ENCODE data around the gene MBTPS2. TPM values are rescaled to one million over a fixed set of nuclear protein-coding genes. Genes with fewer than 3 reads are reported as not detected.

The MBTPS2 gene
- total and polyA plus RNA-seq, 3 experiments from 2014 or later: 5.4 to 8.8 (median 8.3) TPM

DNA sequence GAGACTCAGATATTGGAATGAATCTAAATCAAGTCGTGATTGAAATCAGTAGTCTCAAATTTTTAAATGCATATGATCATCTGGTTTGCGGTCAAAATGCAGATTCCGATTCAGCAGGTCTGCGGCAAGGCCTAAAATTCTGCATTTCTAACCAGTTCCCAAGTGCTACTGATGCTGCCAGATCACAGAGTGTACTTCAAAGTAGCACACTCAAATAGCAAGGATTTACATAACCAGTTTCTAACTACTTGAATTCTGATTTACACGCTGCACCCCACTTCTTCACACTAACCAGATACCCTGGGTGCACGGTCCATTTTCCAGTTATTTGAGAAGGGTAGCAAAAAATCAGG, 752 bp downstream of the MBTPS2 start:
- peak overlapping the region; percentile 61 for H3K27ac ChIP-seq (ENCODE audit: low read depth, low read length)
- H3K27ac Mint-ChIP-seq: peak overlapping the region in 7 of 8 donors; percentile 5 to 92 (median 81)
- no peaks in the 10 kb centered on the region for H3K4me1 ChIP-seq (ENCODE audit: insufficient read depth, low read length)
- H3K36me3 Mint-ChIP-seq: peaks cover 0 to 8% (median 2%) of the 10 kb centered on the region in 3 donors
- peaks cover 0 to 9% of the 10 kb centered on the region in 2 donors for H3K27me3 Mint-ChIP-seq
- H3K4me3 ChIP-seq (ENCODE audit: low read length): peak overlapping the region; percentile 69
- H3K9me3 Mint-ChIP-seq: no peaks in the 10 kb centered on the region
- H3K9me3 ChIP-seq (ENCODE audit: low read length): no peaks in the 10 kb centered on the region
- no peaks in the 10 kb centered on the region for H3K36me3 ChIP-seq (ENCODE audit: insufficient read depth, low read length)
- POLR2A ChIA-PET: no interaction called here
- H3K27me3 ChIP-seq (ENCODE audit: insufficient read depth, low read length, poor library complexity, severe bottlenecking): no peaks in the 10 kb centered on the region
- H3K4me3 Mint-ChIP-seq: peak overlapping the region; percentile 88 to 100 (median 92)
- CTCF ChIA-PET: no interaction called here
- DNase-seq: peak in 1 of 5 donors; percentile 4
- peaks cover 12 to 15% (median 14%) of the 10 kb centered on the region in 3 donors for H3K4me1 Mint-ChIP-seq

GRCh38 chrX:21843179-21843578, 3.8 kb downstream of the MBTPS2 start:
- H3K9me3 ChIP-seq (ENCODE audit: low read length): no peaks in the 10 kb centered on the region
- H3K4me3 ChIP-seq (ENCODE audit: low read length): no peak overlapping the region
- no peaks in the 10 kb centered on the region for H3K36me3 ChIP-seq (ENCODE audit: insufficient read depth, low read length)
- H3K4me1 ChIP-seq (ENCODE audit: insufficient read depth, low read length): no peaks in the 10 kb centered on the region
- no peak for DNase-seq
- no peaks in the 10 kb centered on the region for H3K27me3 ChIP-seq (ENCODE audit: insufficient read depth, low read length, poor library complexity, severe bottlenecking)
- H3K27ac ChIP-seq (ENCODE audit: low read depth, low read length): no peak overlapping the region
- Mint-ChIP-seq H3K27me3 (no peaks in the 10 kb centered on the region), H3K36me3 (peaks cover 0 to 27% (median 7%) of the 10 kb centered on the region in 3 donors), H3K9me3 (no peaks in the 10 kb centered on the region), H3K4me3 (no peak overlapping the region), H3K27ac (no peak overlapping the region), H3K4me1 (peaks cover 12 to 15% (median 14%) of the 10 kb centered on the region in 3 donors)
- POLR2A ChIA-PET: no interaction called here
- CTCF ChIA-PET: no interaction called here

- Histone ChIP-seq H3K4me1 (ENCODE audit: insufficient read depth, low read length) (no peaks in the 10 kb centered on the region), H3K27ac (ENCODE audit: low read depth, low read length) (no peak overlapping the region), H3K9me3 (ENCODE audit: low read length) (no peaks in the 10 kb centered on the region), H3K4me3 (ENCODE audit: low read length) (no peak overlapping the region), H3K36me3 (ENCODE audit: insufficient read depth, low read length) (no peaks in the 10 kb centered on the region), H3K27me3 (ENCODE audit: insufficient read depth, low read length, poor library complexity, severe bottlenecking) (no peaks in the 10 kb centered on the region)
- no peaks in the 10 kb centered on the region for H3K9me3 Mint-ChIP-seq
- peak overlapping the region in 1 of 7 donors; percentile 4 for H3K4me3 Mint-ChIP-seq
- H3K27me3 Mint-ChIP-seq: no peaks in the 10 kb centered on the region
- ChIA-PET CTCF (no interaction called here), POLR2A (no interaction called here)
- no peak overlapping the region for H3K27ac Mint-ChIP-seq
- peaks cover 0 to 30% (median 7%) of the 10 kb centered on the region in 3 donors for H3K36me3 Mint-ChIP-seq
- no peak for DNase-seq
- peaks cover 7 to 13% (median 8%) of the 10 kb centered on the region in 3 donors for H3K4me1 Mint-ChIP-seq
These were observed 5.7 kb downstream of the MBTPS2 start for GRCh38 chrX:21845096-21845495.

GRCh38 chrX:21847342-21847741, 7.9 kb downstream of the MBTPS2 start:
- Mint-ChIP-seq H3K27ac (no peak overlapping the region), H3K4me1 (no peaks in the 10 kb centered on the region), H3K36me3 (peaks cover 0 to 41% (median 7%) of the 10 kb centered on the region in 3 donors), H3K4me3 (no peak overlapping the region), H3K27me3 (no peaks in the 10 kb centered on the region), H3K9me3 (no peaks in the 10 kb centered on the region)
- no peaks in the 10 kb centered on the region for H3K27me3 ChIP-seq (ENCODE audit: insufficient read depth, low read length, poor library complexity, severe bottlenecking)
- no peak overlapping the region for H3K4me3 ChIP-seq (ENCODE audit: low read length)
- CTCF ChIA-PET: no interaction called here
- no peak overlapping the region for H3K27ac ChIP-seq (ENCODE audit: low read depth, low read length)
- H3K4me1 ChIP-seq (ENCODE audit: insufficient read depth, low read length): no peaks in the 10 kb centered on the region
- H3K36me3 ChIP-seq (ENCODE audit: insufficient read depth, low read length): no peaks in the 10 kb centered on the region
- DNase-seq: no peak
- no peaks in the 10 kb centered on the region for H3K9me3 ChIP-seq (ENCODE audit: low read length)
- POLR2A ChIA-PET: no interaction called here

- H3K27ac ChIP-seq (ENCODE audit: low read depth, low read length): no peak overlapping the region
- Mint-ChIP-seq H3K27me3 (no peaks in the 10 kb centered on the region), H3K4me3 (no peak overlapping the region), H3K4me1 (no peaks in the 10 kb centered on the region), H3K9me3 (peaks cover 0 to 2% (median 0%) of the 10 kb centered on the region in 5 donors), H3K36me3 (peaks cover 0 to 44% (median 0%) of the 10 kb centered on the region in 3 donors), H3K27ac (no peak overlapping the region)
- no peak for DNase-seq
- H3K9me3 ChIP-seq (ENCODE audit: low read length): no peaks in the 10 kb centered on the region
- H3K27me3 ChIP-seq (ENCODE audit: insufficient read depth, low read length, poor library complexity, severe bottlenecking): no peaks in the 10 kb centered on the region
- H3K4me3 ChIP-seq (ENCODE audit: low read length): no peak overlapping the region
- no peaks in the 10 kb centered on the region for H3K4me1 ChIP-seq (ENCODE audit: insufficient read depth, low read length)
- CTCF ChIA-PET: no interaction called here
- POLR2A ChIA-PET: no interaction called here
- H3K36me3 ChIP-seq (ENCODE audit: insufficient read depth, low read length): no peaks in the 10 kb centered on the region
These were observed 14.2 kb downstream of the MBTPS2 start for GRCh38 chrX:21853578-21853977.

GRCh38 chrX:21855937-21856415, 16.6 kb downstream of the MBTPS2 start, which contains the start of gene YY2:
TSS of gene YY2 (plus strand) at chrX:21855987. CDS start at chrX:21856485, 498 bp downstream.
- Mint-ChIP-seq H3K27ac (no peak within 1 kb of the TSS), H3K4me1 (no peaks in the 10 kb centered on the region), H3K36me3 (peaks cover 0 to 41% (median 0%) of the 10 kb centered on the region in 3 donors), H3K9me3 (peaks cover 0 to 2% (median 0%) of the 10 kb centered on the region in 5 donors), H3K27me3 (no peaks in the 10 kb centered on the region), H3K4me3 (no peak within 1 kb of the TSS)
- DNase-seq: no peak
- H3K4me3 ChIP-seq (ENCODE audit: low read length): no peak within 1 kb of the TSS
- ChIA-PET POLR2A (no interaction called here), CTCF (no interaction called here)
- H3K27me3 ChIP-seq (ENCODE audit: insufficient read depth, low read length, poor library complexity, severe bottlenecking): no peaks in the 10 kb centered on the region
- H3K4me1 ChIP-seq (ENCODE audit: insufficient read depth, low read length): no peaks in the 10 kb centered on the region
- H3K36me3 ChIP-seq (ENCODE audit: insufficient read depth, low read length): no peaks in the 10 kb centered on the region
- H3K9me3 ChIP-seq (ENCODE audit: low read length): no peaks in the 10 kb centered on the region
- H3K27ac ChIP-seq (ENCODE audit: low read depth, low read length): no peak within 1 kb of the TSS

DNA sequence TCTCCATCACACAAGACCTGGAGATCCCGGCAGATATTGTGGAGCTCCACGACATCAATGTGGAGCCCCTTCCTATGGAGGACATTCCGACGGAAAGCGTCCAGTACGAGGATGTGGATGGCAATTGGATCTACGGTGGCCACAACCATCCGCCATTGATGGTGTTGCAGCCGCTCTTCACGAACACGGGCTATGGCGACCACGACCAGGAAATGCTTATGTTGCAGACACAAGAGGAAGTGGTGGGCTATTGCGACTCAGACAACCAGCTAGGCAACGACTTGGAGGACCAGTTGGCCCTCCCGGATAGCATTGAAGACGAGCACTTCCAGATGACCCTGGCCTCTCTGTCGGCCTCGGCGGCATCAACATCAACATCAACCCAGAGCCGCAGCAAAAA, 17.1 kb downstream of the MBTPS2 start:
- Histone ChIP-seq H3K4me3 (ENCODE audit: low read length) (no peak overlapping the region), H3K36me3 (ENCODE audit: insufficient read depth, low read length) (no peaks in the 10 kb centered on the region), H3K27ac (ENCODE audit: low read depth, low read length) (no peak overlapping the region), H3K9me3 (ENCODE audit: low read length) (no peaks in the 10 kb centered on the region), H3K4me1 (ENCODE audit: insufficient read depth, low read length) (no peaks in the 10 kb centered on the region), H3K27me3 (ENCODE audit: insufficient read depth, low read length, poor library complexity, severe bottlenecking) (no peaks in the 10 kb centered on the region)
- H3K4me1 Mint-ChIP-seq: no peaks in the 10 kb centered on the region
- no peak for DNase-seq
- H3K27me3 Mint-ChIP-seq: no peaks in the 10 kb centered on the region
- H3K9me3 Mint-ChIP-seq: peaks cover 0 to 2% (median 0%) of the 10 kb centered on the region in 5 donors
- no peak overlapping the region for H3K27ac Mint-ChIP-seq
- ChIA-PET CTCF (no interaction called here), POLR2A (no interaction called here)
- no peak overlapping the region for H3K4me3 Mint-ChIP-seq
- peaks cover 0 to 37% (median 0%) of the 10 kb centered on the region in 3 donors for H3K36me3 Mint-ChIP-seq

DNA sequence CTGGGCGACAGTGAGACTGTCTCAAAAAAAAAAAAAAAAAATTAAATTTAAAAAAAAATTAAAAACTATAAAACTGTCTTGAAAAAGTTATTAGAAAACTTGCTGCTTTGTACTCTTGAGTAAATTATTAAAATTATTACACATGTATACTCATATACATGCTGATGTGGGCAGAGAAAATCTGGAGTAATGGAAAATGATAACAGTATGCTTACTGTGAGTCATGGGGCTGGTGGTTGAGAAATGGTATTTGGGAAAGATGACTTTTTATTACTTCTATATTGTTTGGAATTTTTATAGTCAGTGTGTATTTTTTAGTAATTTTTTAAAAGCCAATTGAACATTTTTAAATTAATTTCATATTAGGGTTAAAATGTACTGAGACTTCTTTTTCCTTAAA, 23.8 kb downstream of the MBTPS2 start:
- H3K9me3 ChIP-seq (ENCODE audit: low read length): no peaks in the 10 kb centered on the region
- H3K4me1 Mint-ChIP-seq: no peaks in the 10 kb centered on the region
- peaks cover 0 to 4% (median 0%) of the 10 kb centered on the region in 3 donors for H3K36me3 Mint-ChIP-seq
- no peaks in the 10 kb centered on the region for H3K36me3 ChIP-seq (ENCODE audit: insufficient read depth, low read length)
- H3K9me3 Mint-ChIP-seq: no peaks in the 10 kb centered on the region
- H3K4me1 ChIP-seq (ENCODE audit: insufficient read depth, low read length): no peaks in the 10 kb centered on the region
- no peaks in the 10 kb centered on the region for H3K27me3 ChIP-seq (ENCODE audit: insufficient read depth, low read length, poor library complexity, severe bottlenecking)
- H3K4me3 ChIP-seq (ENCODE audit: low read length): no peak overlapping the region
- H3K27ac Mint-ChIP-seq: no peak overlapping the region
- DNase-seq: no peak
- no peak overlapping the region for H3K27ac ChIP-seq (ENCODE audit: low read depth, low read length)
- H3K4me3 Mint-ChIP-seq: no peak overlapping the region
- ChIA-PET CTCF (no interaction called here), POLR2A (no interaction called here)
- H3K27me3 Mint-ChIP-seq: no peaks in the 10 kb centered on the region

DNA sequence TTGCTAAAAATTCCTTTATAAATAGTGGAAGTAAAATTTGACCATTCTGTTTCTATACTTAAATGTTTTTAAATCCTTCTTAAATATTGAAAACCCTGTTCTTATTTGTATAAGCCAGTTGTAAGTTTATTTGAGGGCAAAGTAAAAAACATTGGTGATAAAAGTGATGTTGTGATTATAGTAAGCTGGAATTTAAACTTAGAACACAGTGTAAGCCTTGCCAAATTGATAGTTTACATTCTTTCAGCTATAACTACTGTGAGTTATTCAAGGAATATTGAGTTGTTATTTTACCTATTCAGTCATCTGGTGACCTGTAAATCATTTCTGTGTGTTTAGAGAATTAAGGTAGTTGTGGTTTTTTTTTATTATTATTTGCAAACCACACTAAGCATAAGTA, 26.0 kb downstream of the MBTPS2 start:
- no peak for DNase-seq
- CTCF ChIA-PET: no interaction called here
- POLR2A ChIA-PET: no interaction called here
- H3K4me3 Mint-ChIP-seq: no peak overlapping the region
- H3K9me3 Mint-ChIP-seq: no peaks in the 10 kb centered on the region
- Histone ChIP-seq H3K27me3 (ENCODE audit: insufficient read depth, low read length, poor library complexity, severe bottlenecking) (no peaks in the 10 kb centered on the region), H3K4me1 (ENCODE audit: insufficient read depth, low read length) (no peaks in the 10 kb centered on the region), H3K9me3 (ENCODE audit: low read length) (no peaks in the 10 kb centered on the region), H3K4me3 (ENCODE audit: low read length) (no peak overlapping the region), H3K36me3 (ENCODE audit: insufficient read depth, low read length) (no peaks in the 10 kb centered on the region), H3K27ac (ENCODE audit: low read depth, low read length) (no peak overlapping the region)
- H3K27me3 Mint-ChIP-seq: no peaks in the 10 kb centered on the region
- peaks cover 0 to 10% (median 0%) of the 10 kb centered on the region in 3 donors for H3K36me3 Mint-ChIP-seq
- no peaks in the 10 kb centered on the region for H3K4me1 Mint-ChIP-seq
- no peak overlapping the region for H3K27ac Mint-ChIP-seq

All from CD8-positive, alpha-beta memory T cell (primary cell).